Measurements from ENCODE around the gene FRAS1.
"Not testable (repeated sequence)": the region's sequence is repeated elsewhere in the genome, so short reads cannot be mapped to it uniquely, and the experiment has no call there.

FRAS1 gene

DNA sequence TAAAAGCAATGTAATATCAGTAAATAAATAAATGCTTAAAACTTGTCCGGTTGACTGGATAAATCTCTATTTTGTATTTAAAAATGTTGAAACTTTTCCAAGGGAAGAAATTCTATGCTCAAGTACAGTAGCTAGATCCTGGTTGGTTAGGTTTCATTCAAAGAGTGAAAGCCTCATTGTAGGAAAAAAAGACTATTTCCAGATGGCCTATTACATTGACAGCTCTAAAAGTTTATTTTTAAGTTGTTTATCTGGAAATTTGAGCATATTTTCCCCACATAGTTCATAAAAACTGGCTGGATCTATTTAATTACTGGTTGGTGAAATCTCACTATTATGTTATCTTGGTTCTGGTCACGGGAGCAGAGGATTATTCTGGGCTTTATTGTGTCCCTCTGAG, 38.0 kb downstream of the FRAS1 start:
- Histone ChIP-seq H3K27me3 (no peaks in the 10 kb centered on the region), H3K9me3 (peaks cover 22% of the 10 kb centered on the region), H3K36me3 (no peaks in the 10 kb centered on the region), H3K27ac (no peak overlapping the region), H4K20me1 (no peaks in the 10 kb centered on the region), H3K9ac (no peak overlapping the region), H3K4me2 (no peak overlapping the region), H3K4me1 (no peaks in the 10 kb centered on the region), H3K4me3 (no peak overlapping the region)
- TF ChIP-seq Cebpa-rat (IDR thresholded peaks at IDR 0.05) = no peak

DNA sequence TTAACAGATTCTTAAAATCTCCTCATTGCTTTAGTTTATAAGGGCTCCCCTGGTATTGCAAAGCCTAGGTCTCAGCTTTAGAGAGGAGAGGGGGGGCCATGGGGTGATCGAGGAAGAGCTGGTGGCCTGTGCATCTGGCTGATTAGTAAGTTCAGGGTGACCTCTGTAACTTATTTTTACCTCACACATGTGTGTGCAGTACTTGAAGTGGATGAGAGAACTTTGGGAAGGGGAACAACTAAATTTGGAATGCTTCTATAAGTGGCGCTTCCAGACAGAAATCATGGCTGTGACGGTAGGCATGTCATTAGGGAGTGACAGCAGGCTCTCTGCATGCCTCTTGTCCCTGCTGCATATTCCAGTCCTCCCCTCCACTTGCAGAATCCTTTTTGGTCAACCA, 41.9 kb downstream of the FRAS1 start:
- Histone ChIP-seq H3K9ac (no peak overlapping the region), H3K27ac (no peak overlapping the region), H3K4me3 (no peak overlapping the region), H3K36me3 (no peaks in the 10 kb centered on the region), H3K4me2 (no peak overlapping the region), H3K9me3 (peaks cover 22% of the 10 kb centered on the region), H3K4me1 (no peaks in the 10 kb centered on the region), H4K20me1 (no peaks in the 10 kb centered on the region), H3K27me3 (no peaks in the 10 kb centered on the region)
- TF ChIP-seq Cebpa-rat (IDR thresholded peaks at IDR 0.05) = no peak

DNA sequence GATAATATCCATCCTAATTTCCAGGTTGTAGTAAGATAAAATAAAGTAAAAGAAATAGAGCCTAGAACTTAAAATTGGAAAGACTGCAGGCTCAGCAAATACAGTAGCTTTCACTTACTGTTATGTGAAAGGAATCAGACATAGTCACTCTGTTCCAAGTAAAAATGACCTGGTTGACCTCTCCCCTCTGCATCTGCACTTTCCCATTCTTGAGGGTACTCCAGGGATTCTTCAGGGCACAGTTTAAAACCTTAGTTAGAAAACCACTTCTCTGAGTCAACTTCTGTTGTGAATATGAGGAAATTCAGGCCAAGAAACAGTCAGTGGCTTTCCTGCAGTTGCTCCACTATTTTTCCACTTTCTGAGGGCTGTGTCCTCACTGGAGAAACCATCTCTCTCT, 42.9 kb downstream of the FRAS1 start:
- no peak for TF ChIP-seq Cebpa-rat (IDR thresholded peaks at IDR 0.05)

GRCh38 chr4:78119698-78120097, 62.6 kb downstream of the FRAS1 start:
- no peak overlapping the region for H3K4me3 ChIP-seq
- no peaks in the 10 kb centered on the region for H3K9me3 ChIP-seq
- no peaks in the 10 kb centered on the region for H3K36me3 ChIP-seq
- no peak overlapping the region for H3K9ac ChIP-seq
- no peak overlapping the region for H3K4me2 ChIP-seq
- H3K27ac ChIP-seq = no peak overlapping the region
- H4K20me1 ChIP-seq = no peaks in the 10 kb centered on the region
- H3K4me1 ChIP-seq = no peaks in the 10 kb centered on the region
- no peak for TF ChIP-seq Cebpa-rat (IDR thresholded peaks at IDR 0.05)
- H3K27me3 ChIP-seq = no peaks in the 10 kb centered on the region

More for the DNA sequence above, 42.9 kb downstream of the FRAS1 start:
- H3K27ac ChIP-seq = no peak overlapping the region
- H3K27me3 ChIP-seq = no peaks in the 10 kb centered on the region
- no peaks in the 10 kb centered on the region for H3K4me1 ChIP-seq
- H3K4me2 ChIP-seq = no peak overlapping the region
- no peaks in the 10 kb centered on the region for H4K20me1 ChIP-seq
- peaks cover 22% of the 10 kb centered on the region for H3K9me3 ChIP-seq
- H3K36me3 ChIP-seq = no peaks in the 10 kb centered on the region
- no peak overlapping the region for H3K9ac ChIP-seq
- H3K4me3 ChIP-seq = no peak overlapping the region

GRCh38 chr4:78120144-78120880, 63.2 kb downstream of the FRAS1 start:
- Histone ChIP-seq H3K4me2 (no peak overlapping the region), H3K27ac (no peak overlapping the region), H3K27me3 (no peaks in the 10 kb centered on the region), H3K9ac (no peak overlapping the region), H4K20me1 (no peaks in the 10 kb centered on the region), H3K9me3 (no peaks in the 10 kb centered on the region), H3K36me3 (no peaks in the 10 kb centered on the region), H3K4me1 (no peaks in the 10 kb centered on the region), H3K4me3 (no peak overlapping the region)
- TF ChIP-seq Cebpa-rat (IDR thresholded peaks at IDR 0.05) = no peak

GRCh38 chr4:78121338-78121904, 64.3 kb downstream of the FRAS1 start:
- H3K9ac ChIP-seq = no peak overlapping the region
- no peaks in the 10 kb centered on the region for H4K20me1 ChIP-seq
- TF ChIP-seq Cebpa-rat (IDR thresholded peaks at IDR 0.05) = no peak
- H3K27ac ChIP-seq = no peak overlapping the region
- no peaks in the 10 kb centered on the region for H3K27me3 ChIP-seq
- H3K9me3 ChIP-seq = no peaks in the 10 kb centered on the region
- no peak overlapping the region for H3K4me3 ChIP-seq
- no peaks in the 10 kb centered on the region for H3K36me3 ChIP-seq
- no peaks in the 10 kb centered on the region for H3K4me1 ChIP-seq
- no peak overlapping the region for H3K4me2 ChIP-seq

- H3K4me3 ChIP-seq, H3K9me3 ChIP-seq, H3K9ac ChIP-seq, H4K20me1 ChIP-seq, H3K4me2 ChIP-seq, H3K36me3 ChIP-seq, H3K4me1 ChIP-seq, H3K27me3 ChIP-seq, H3K27ac ChIP-seq: not testable (repeated sequence)
Observed at GRCh38 chr4:78125834-78126331, 68.8 kb downstream of the FRAS1 start.

DNA sequence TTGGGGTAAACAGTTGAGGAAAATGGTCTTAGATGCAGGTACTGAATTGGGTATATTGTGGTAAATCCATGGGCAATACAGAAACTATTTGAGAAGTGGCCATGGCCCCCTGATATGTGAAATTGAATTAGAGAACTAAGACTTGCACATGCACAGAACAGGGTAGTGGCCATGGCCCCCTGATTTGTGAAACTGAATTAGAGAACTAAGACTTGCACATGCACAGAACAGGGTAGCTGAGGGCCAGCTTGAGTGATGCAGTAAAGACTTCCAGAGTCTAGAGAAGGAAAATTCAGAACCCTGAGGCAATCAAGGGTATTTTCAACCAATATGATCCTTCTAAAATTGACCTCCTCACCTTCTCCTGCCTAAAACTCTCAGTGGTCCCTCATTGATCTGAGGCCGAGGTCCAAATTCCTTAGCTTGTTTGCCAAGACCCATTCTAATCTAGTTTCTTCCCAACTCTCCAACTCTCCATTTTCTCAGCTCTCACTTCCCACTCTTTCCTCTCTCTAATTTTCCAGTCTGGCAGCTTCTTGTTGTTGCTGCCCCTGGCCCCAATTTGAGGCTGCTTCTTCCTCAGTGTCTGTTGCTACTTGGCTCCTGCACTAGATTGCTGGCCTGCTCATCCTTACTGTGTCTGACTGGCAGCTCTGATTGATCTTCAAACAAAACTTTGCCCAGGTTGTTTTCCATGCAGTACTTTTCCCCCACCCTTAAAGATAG, 72.4 kb downstream of the FRAS1 start:
- no peak for TF ChIP-seq Cebpa-rat (IDR thresholded peaks at IDR 0.05)
- Histone ChIP-seq H3K9me3 (no peaks in the 10 kb centered on the region), H3K36me3 (no peaks in the 10 kb centered on the region), H3K9ac (no peak overlapping the region), H3K27me3 (no peaks in the 10 kb centered on the region), H3K4me3 (no peak overlapping the region), H4K20me1 (no peaks in the 10 kb centered on the region), H3K27ac (no peak overlapping the region), H3K4me1 (no peaks in the 10 kb centered on the region), H3K4me2 (no peak overlapping the region)

DNA sequence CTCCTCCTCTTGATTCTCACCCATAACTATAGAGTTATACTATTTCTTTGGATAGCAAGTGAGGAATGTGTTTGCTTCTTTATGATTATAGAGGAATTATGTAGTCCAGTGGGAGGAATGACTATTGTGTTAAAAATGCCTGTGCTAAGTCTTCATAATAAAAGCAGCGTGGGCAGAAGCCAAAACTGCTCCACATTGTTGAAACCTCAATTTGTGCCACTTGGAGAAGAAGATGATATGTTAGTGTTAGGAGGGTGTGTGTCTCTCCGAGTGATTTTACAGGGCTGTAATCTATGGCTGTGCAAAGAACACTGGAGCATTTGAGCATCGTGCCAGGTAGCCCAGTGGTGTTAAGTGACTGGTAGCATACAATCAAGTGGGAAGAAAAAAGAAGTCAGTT, 74.3 kb downstream of the FRAS1 start:
- Histone ChIP-seq H4K20me1 (no peaks in the 10 kb centered on the region), H3K27me3 (no peaks in the 10 kb centered on the region), H3K4me2 (no peak overlapping the region), H3K4me1 (no peaks in the 10 kb centered on the region), H3K27ac (no peak overlapping the region), H3K9me3 (no peaks in the 10 kb centered on the region), H3K4me3 (no peak overlapping the region), H3K9ac (no peak overlapping the region), H3K36me3 (no peaks in the 10 kb centered on the region)
- no peak for TF ChIP-seq Cebpa-rat (IDR thresholded peaks at IDR 0.05)

Data from BLaER1 (cell line).